Caki2 (cell line): ENCODE measurements around the gene PPP1R7. TPM values are rescaled to one million over a fixed set of nuclear protein-coding genes. Genes with fewer than 3 reads are reported as not detected.
A peak's percentile ranks its signal among the peaks of the same experiment; 100 is the strongest.

Experiments used
- DNase-seq: peaks from one replicate; pipeline ENCODE4 v3.0.0-alpha.2; 2015; ENCODE audit warnings: low read depth
- in situ Hi-C: cut with HindIII; loops from 2 replicates; pipeline ENCODE4 v1.10.0; 2016; ENCODE audit warnings: low sequenced_read_pairs, low pct_unique_long_range_greater_than_20kb, mixed read lengths
- total RNA-seq: library from RNA; depleted of rRNA; stranded (reverse); fragments of >200 nt; shearing (Covaris generic); gene quantifications from 2 replicates; pipeline ENCODE4 v1.2.3, GENCODE V29; 2014; ENCODE audit warnings: low replicate concordance

The PPP1R7 gene
- total RNA-seq, 1 experiment from 2014 or later: 55.7 TPM

DNA sequence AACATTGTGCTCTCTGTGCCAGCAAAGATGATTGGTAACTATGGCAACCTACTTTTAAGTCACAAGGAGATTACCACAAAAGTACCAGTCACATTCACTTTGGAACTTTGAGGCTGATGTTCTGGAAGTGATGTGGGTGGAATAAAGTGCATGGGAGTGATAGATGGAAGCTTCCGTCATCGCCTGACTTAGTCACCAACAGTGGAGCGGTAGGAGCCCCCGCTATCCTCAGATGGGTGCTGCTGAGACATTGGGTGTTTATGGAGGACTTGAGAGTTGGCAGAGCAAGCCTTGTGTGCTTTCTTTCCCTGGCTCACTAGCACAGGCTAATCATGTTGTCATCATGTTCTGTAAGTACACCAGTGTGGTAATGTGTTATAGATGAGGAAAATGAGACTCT is 4.6 kb downstream of the PPP1R7 start:
- no peak for DNase-seq
- in situ Hi-C loops: no loop called here

GRCh38 chr2:241155936-241156335 is 5.7 kb downstream of the PPP1R7 start:
- in situ Hi-C loops: no loop called here
- no peak for DNase-seq

- DNase-seq: no peak
- in situ Hi-C loops: no loop called here
These were observed 6.7 kb downstream of the PPP1R7 start for GRCh38 chr2:241156971-241157441.

DNA sequence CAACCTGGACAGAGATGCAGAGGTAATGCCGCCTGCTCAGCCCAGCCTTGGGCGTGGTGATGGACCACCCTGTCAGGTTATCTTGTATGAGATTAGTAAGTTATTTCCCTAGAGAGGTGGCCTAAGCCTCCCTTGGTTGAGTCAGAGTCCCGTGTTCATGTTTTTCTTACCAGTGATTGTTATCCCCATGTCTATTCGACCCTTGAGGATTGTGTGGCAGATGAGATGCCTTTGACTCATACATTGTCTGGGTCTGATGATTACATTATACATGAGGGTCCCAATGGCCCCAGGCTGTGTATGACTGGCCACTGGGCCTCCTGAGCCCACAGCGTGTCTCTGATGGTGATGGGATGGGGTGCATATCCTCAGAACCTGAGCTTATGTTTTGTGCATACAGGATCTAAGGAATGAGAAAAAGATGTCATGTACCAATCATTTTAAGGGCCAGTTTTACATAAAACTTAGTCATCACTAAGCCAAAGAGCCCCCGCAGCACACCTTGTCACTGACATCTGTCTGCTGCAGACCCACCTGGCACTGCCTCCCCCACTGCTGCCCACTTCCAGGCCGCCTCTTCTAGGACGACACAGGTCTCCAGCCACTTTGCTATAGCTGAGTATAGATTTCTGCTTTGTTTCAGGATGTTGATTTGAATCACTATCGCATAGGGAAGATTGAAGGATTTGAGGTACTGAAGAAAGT is 7.7 kb downstream of the PPP1R7 start:
- in situ Hi-C loops: no loop called here
- DNase-seq: peak; percentile 22

GRCh38 chr2:241158546-241158900 is 8.3 kb downstream of the PPP1R7 start:
- in situ Hi-C loops: no loop called here
- DNase-seq: no peak

DNA sequence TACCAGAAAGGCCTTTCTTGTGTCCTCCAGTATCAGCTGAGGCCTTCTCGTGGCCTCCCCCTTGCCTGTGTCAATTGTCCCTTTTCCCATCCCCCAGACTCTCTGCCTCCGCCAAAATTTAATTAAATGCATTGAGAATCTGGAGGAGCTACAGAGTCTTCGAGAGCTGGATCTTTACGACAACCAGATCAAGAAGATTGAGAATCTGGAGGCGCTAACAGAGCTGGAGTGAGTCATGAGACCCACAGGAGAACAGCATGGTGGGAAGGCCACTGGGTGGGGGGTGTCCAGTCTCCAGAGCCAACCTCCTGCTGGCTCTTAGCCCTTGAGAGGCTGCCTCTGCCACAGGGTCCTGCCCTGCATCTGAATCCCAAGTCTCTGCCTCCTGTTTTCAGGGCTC is 8.8 kb downstream of the PPP1R7 start:
- DNase-seq: no peak
- in situ Hi-C loops: no loop called here

DNA sequence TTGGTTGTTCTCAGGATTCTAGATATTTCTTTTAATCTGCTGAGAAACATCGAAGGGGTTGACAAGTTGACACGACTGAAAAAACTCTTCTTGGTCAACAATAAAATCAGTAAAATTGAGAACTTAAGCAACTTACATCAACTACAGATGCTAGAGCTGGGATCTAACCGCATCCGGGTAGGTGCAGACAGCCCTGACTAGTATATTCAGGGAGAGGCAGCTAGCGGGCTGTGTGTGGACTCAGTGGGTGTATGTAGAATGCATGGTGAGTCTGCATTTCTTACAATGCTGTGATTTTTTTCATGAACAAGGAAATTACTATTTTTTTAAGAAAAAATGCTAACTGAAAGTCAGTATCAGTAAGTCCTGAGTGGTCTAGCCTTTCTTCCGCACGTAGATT is 10.1 kb downstream of the PPP1R7 start:
- DNase-seq: no peak
- in situ Hi-C loops: no loop called here

- in situ Hi-C loops: no loop called here
- no peak for DNase-seq
These were observed 11.5 kb downstream of the PPP1R7 start for GRCh38 chr2:241161646-241162281.

DNA sequence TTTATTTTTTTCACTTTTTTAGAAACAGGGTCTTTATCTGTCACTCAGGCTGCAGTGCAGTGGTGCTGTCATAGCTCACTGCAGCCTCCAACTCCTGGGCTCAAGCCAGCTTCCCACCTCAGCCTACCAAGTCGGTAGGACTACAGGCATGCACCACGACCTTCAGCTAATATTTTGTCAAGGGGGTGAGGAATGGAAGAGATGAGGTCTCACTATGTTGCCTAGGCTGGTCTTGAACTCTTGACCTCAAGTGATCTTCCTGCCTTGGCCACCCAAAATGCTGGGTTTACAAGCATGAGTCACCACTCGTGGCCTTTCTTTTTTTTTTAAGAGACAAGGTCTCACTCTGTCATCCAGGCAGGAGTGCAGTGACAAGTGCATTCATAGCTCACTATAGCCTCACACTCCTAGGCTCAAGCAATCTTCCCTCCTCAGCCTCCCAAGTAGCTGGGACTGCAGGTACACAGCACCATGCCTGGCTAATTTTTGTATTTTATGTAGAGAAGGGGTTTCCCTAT is 13.4 kb downstream of the PPP1R7 start:
- no peak for DNase-seq
- in situ Hi-C loops: no loop called here

DNA sequence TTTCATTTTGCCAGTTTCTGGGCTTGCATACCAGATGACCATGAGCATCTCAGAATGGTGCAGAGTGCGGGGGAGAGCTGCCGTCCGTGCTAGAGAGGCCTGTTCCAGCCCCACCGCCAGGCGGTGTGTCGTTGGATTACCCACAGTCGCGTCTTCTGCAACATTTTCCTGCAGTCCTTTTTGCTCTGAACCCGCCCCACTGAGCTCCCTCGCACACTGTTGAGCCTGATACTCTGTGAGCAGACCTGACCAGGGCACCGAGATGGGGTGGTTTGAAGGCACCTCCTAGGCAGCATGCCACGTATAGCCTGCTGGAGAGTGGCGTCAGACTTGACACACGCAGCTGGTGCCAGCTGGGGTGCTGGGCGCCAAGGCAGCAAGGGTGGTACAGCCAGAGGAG is 18.1 kb downstream of the PPP1R7 start:
- no peak for DNase-seq
- in situ Hi-C loops: no loop called here

- DNase-seq: no peak
- in situ Hi-C loops: no loop called here
These were observed 23.3 kb downstream of the PPP1R7 start for GRCh38 chr2:241173557-241173956.

DNA sequence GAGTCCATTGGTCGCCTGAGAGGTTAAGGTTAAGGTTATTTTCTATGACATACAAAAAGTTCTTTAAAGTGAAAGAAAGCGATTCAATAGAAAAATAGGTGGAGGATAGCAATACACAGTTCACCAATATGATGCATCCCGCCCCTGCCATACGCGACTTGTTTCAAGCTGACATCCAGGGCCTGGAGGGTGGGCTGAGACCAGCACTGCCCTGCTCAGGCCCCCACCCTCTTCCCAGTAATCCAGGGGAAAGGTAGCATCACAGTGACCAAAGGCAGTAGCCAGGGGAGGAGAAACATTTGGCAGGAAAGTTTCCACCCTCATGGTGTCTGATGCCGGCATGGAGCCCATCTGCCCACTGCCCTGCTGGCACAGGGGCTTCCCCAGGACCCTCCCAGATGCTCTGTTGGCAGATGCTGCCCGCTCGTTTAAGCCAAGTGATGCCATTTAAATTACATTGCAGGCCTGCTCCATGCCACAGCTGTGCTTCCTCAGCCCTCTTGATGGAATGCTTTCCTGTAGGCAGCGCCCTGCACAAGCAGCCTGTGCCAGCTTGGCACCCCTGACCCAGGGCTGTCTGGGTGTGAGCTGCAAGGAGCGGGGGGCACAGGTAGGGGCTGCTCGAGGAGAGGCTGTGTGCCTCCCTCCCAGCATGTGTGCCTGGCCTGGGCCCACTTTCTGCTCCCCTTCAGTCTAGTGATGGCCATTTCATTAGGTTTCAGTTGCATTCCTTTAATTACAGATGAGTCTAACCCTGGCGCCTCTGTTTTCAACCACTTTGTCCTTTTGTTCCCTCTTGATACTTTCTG is 27.5 kb downstream of the PPP1R7 start:
- DNase-seq: no peak
- in situ Hi-C loops: no loop called here

- no peak for DNase-seq
- in situ Hi-C loops: no loop called here
These were observed 28.7 kb downstream of the PPP1R7 start for GRCh38 chr2:241178961-241179360.

DNA sequence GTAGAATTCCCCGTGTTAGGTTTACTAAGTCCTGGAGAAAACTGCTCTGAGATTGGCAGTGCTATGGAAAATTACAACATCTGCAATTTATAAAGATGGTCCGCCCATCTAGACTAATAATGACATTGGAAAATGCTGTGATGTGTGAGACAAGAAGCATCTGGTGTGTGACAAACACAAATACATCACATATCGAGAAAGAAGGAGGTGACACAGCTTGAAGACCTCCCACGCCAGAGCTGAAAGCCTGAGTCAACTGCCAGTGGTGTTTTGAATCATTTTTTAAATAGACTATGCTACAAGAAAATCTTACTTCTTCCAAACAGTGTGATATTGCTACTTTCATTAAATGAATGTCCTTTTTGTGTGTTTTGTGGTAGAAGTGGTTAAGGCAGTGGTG is 29.6 kb downstream of the PPP1R7 start:
- no peak for DNase-seq
- in situ Hi-C loops: no loop called here

GRCh38 chr2:241180495-241180894 is 30.2 kb downstream of the PPP1R7 start:
- in situ Hi-C loops: no loop called here
- DNase-seq: no peak

DNA sequence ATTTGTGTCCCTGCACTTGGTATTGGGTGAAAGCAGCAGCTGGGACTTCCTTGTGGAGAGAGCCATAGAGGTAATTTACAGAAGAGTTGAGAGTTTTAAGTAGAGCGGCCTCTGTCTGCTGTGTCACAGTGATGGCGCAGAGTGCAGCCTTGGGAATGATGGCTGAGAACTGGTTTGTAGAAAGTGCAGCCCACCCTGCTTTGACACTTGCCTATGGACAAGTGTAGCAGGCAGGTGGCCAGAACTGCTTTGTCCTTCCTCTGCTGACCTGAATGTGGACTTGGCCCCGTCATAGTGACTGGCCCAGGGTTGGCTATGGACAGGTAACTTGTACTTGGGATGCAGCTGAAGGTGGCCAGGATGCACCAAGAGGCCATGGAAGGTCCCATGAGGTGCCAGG is 31.9 kb downstream of the PPP1R7 start:
- DNase-seq: no peak
- in situ Hi-C loops: no loop called here

DNA sequence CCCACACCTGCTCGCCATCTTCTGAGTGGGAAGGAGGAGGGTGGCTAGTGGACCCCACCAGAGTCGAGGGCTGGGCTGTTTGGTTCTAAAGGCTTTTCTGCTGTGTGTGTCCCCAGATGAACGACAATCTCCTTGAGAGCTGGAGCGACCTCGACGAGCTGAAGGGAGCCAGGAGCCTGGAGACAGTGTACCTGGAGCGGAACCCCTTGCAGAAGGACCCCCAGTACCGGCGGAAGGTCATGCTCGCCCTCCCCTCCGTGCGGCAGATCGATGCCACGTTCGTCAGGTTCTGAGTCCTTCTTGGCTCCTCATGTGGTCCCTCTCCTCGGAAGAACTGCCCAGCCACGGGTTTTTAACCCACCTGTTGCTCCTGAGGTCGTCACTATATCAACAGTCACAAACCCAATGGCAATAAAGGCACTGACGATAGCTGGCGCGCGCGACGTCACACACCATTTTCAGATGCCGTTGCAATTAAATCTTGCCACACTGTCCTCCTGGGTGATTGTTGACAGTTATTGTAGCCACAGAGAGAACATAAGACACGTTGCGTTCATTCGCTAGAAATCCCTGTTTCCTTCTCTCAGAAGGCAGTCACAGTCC is 32.4 kb downstream of the PPP1R7 start:
- in situ Hi-C loops: no loop called here
- DNase-seq: no peak

- no peak for DNase-seq
- in situ Hi-C loops: no loop called here
These were observed 33.0 kb downstream of the PPP1R7 start for GRCh38 chr2:241183221-241183620.

DNA sequence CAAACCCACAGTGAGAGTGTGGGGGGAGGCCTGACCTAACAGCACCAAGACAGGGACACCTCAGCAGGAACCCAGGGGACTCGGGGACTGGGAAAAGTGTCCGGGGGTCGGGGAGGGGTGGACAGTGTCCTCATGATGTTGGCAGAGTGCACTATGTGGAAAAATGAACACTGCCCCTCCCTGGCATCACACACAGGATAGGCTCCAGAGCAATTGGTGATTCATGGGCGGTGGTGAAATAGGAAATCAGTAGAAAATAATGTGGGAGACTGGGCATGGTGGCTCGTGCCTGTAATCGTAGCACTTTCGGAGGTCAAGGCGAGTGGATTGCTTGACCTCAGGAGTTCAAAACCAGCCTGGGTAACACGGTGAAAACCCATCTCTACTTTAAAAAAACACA is 34.6 kb downstream of the PPP1R7 start:
- no peak for DNase-seq
- in situ Hi-C loops: no loop called here
